IMR-90 (cell line): ENCODE data around the gene NDUFA7. TPM values are rescaled to one million over a fixed set of nuclear protein-coding genes. Genes with fewer than 3 reads are reported as not detected.

Experiments
- ATAC-seq: fragments of 200-7000 bp; cut with Tn5 transposase; 2 replicates; pipeline ENCODE4 v1.9.1; 2020; ENCODE audit warnings: low read depth, mild to moderate bottlenecking, moderate library complexity
- BruUV-seq: library from RNA; stranded (reverse); fragments of 400-500 nt; replicated peaks from 2 replicates; lab custom pipeline; 2021; lab: Mats Ljungman, UMichigan
- CTCF ChIA-PET: fragments of 300-600 bp; formaldehyde crosslinking; extraction: SDS; loops from one replicate; lab custom pipeline; 2021; ENCODE audit warnings: antibody characterized with exemption; lab: Yijun Ruan, JAX
- POLR2A ChIA-PET: fragments of 300-600 bp; sonication (Branson Sonifier 250); formaldehyde crosslinking; loops from one replicate; lab custom pipeline; 2022; ENCODE audit warnings: antibody characterized with exemption; ENCODE audit not compliant: unreplicated experiment; lab: Charles Lee
- DNase-seq: peaks from one replicate; pipeline ENCODE4 v3.0.0; 2013
- H2AFZ ChIP-seq: replicated peaks from 2 replicates; pipeline ENCODE3; 2013; ENCODE audit warnings: low read length, mild to moderate bottlenecking; ENCODE audit not compliant: poor library complexity
- H2AK5ac ChIP-seq: 2 replicates; pipeline ENCODE4 v1.6.1; 2013; ENCODE audit warnings: low read depth, low read length, inconsistent platforms
- H2AK9ac ChIP-seq: replicated peaks from 2 replicates; pipeline ENCODE3; 2013; ENCODE audit warnings: mild to moderate bottlenecking, low read depth, low read length, moderate library complexity; ENCODE audit not compliant: poor library complexity
- H2BK120ac ChIP-seq: 2 replicates; pipeline ENCODE4 v1.6.1; 2013; ENCODE audit warnings: low read depth, low read length, inconsistent platforms
- H2BK15ac ChIP-seq: 3 replicates; pipeline ENCODE4 v1.6.1; 2013; ENCODE audit warnings: low read depth, low read length, inconsistent platforms
- H2BK20ac ChIP-seq: 2 replicates; pipeline ENCODE4 v1.6.1; 2013; ENCODE audit warnings: low read depth, mild to moderate bottlenecking, inconsistent platforms, low read length, moderate library complexity
- H2BK5ac ChIP-seq: 2 replicates; pipeline ENCODE4 v1.6.1; 2013; ENCODE audit warnings: mild to moderate bottlenecking, low read depth, low read length, inconsistent platforms; ENCODE audit not compliant: poor library complexity, severe bottlenecking
- H3K14ac ChIP-seq: replicated peaks from 2 replicates; pipeline ENCODE4 v1.6.1; 2013; ENCODE audit warnings: low read depth, low read length, inconsistent platforms
- H3K18ac ChIP-seq: 2 replicates; pipeline ENCODE4 v1.6.1; 2013; ENCODE audit warnings: low read depth, low read length, control low read depth
- H3K23ac ChIP-seq: 2 replicates; pipeline ENCODE4 v1.6.1; 2013; ENCODE audit warnings: low read depth, low read length, inconsistent platforms
- H3K27ac ChIP-seq: 2 replicates; pipeline ENCODE4 v1.5.1; 2013; ENCODE audit warnings: mild to moderate bottlenecking, control low read depth, low read length; ENCODE audit not compliant: insufficient read depth
- H3K27me3 ChIP-seq: 2 replicates; pipeline ENCODE4 v1.6.1; 2013; ENCODE audit warnings: low read length; ENCODE audit not compliant: control insufficient read depth, insufficient read depth
- H3K36me3 ChIP-seq: 2 replicates; pipeline ENCODE4 v1.6.1; 2013; ENCODE audit warnings: low read length, mixed read lengths; ENCODE audit not compliant: control insufficient read depth, insufficient read depth
- H3K4ac ChIP-seq: 2 replicates; pipeline ENCODE4 v1.6.1; 2013; ENCODE audit warnings: low read depth, low read length, inconsistent platforms
- H3K4me1 ChIP-seq: 2 replicates; pipeline ENCODE4 v1.6.1; 2013; ENCODE audit warnings: low read length, mixed read lengths; ENCODE audit not compliant: control insufficient read depth, insufficient read depth
- H3K4me2 ChIP-seq: 2 replicates; pipeline ENCODE4 v1.6.1; 2013; ENCODE audit warnings: low read depth, mild to moderate bottlenecking, control low read depth, low read length, moderate library complexity
- H3K4me3 ChIP-seq: 2 replicates; pipeline ENCODE4 v1.5.1; 2013; ENCODE audit warnings: low read depth, mild to moderate bottlenecking, control low read depth, low read length, moderate library complexity; ENCODE audit not compliant: insufficient read depth
- H3K56ac ChIP-seq: 2 replicates; pipeline ENCODE4 v1.6.1; 2013; ENCODE audit warnings: low read length, inconsistent platforms; ENCODE audit not compliant: insufficient read depth; ENCODE audit errors: extremely low read depth
- H3K79me1 ChIP-seq, 2 experiments: 2 replicates each; pipeline ENCODE4 v1.6.1; 2013; ENCODE audit warnings: low read length in 2 of 2, inconsistent platforms in 1 of 2, low read depth in 1 of 2
- H3K9ac ChIP-seq: 2 replicates; pipeline ENCODE4 v1.6.1; 2013; ENCODE audit warnings: low read depth, low read length, control low read depth
- H3K9me1 ChIP-seq: 2 replicates; pipeline ENCODE4 v1.6.1; 2013; ENCODE audit warnings: low read length, inconsistent platforms; ENCODE audit not compliant: insufficient read depth
- H3K9me3 ChIP-seq: 2 replicates; pipeline ENCODE4 v1.6.1; 2013; ENCODE audit warnings: low read length; ENCODE audit not compliant: control insufficient read depth, insufficient read depth
- H4K20me1 ChIP-seq: 2 replicates; pipeline ENCODE4 v1.6.1; 2013; ENCODE audit warnings: low read length, inconsistent platforms; ENCODE audit not compliant: insufficient read depth
- H4K5ac ChIP-seq: 2 replicates; pipeline ENCODE4 v1.6.1; 2013; ENCODE audit warnings: mild to moderate bottlenecking, low read depth, low read length, control low read depth
- H4K8ac ChIP-seq, 2 experiments: 2 replicates each; pipeline ENCODE4 v1.6.1; 2013; ENCODE audit warnings: low read depth in 2 of 2, low read length in 2 of 2, control low read depth in 1 of 2, inconsistent platforms in 1 of 2
- H4K91ac ChIP-seq: 2 replicates; pipeline ENCODE4 v1.6.1; 2013; ENCODE audit warnings: low read depth, low read length, inconsistent platforms; ENCODE audit not compliant: insufficient read depth
- BHLHE40 ChIP-seq: fragments of 150-350 bp; IDR thresholded peaks from 2 replicates; pipeline ENCODE4 v1.6.1; 2016; ENCODE audit warnings: mild to moderate bottlenecking, low read depth, low read length
- CEBPB ChIP-seq: IDR thresholded peaks from 2 replicates; pipeline ENCODE4 v1.6.1; 2012; ENCODE audit warnings: low read depth, low read length, improper control_type of control experiment
- CHD1 ChIP-seq: IDR thresholded peaks from 2 replicates; pipeline ENCODE4 v1.6.1; 2012; ENCODE audit warnings: low read depth, low read length, improper control_type of control experiment
- FOS ChIP-seq: fragments of 150-350 bp; IDR thresholded peaks from 2 replicates; pipeline ENCODE4 v1.6.1; 2016; ENCODE audit warnings: low read depth, low read length
- MAFK ChIP-seq: IDR thresholded peaks from 2 replicates; pipeline ENCODE4 v1.6.1; 2012; ENCODE audit warnings: low read depth, low read length, improper control_type of control experiment
- MAZ ChIP-seq: IDR thresholded peaks from 2 replicates; pipeline ENCODE4 v1.6.1; 2012; ENCODE audit warnings: low read depth, mild to moderate bottlenecking, low read length, improper control_type of control experiment, moderate library complexity, borderline replicate concordance
- MXI1 ChIP-seq: IDR thresholded peaks from 2 replicates; pipeline ENCODE4 v1.6.1; 2012; ENCODE audit warnings: low read depth, mild to moderate bottlenecking, low read length, moderate library complexity, borderline replicate concordance
- NFE2L2 ChIP-seq: fragments of 150-350 bp; IDR thresholded peaks from 2 replicates; pipeline ENCODE4 v1.6.1; 2016; ENCODE audit warnings: low read depth, mild to moderate bottlenecking, low read length
- POLR2A ChIP-seq: IDR thresholded peaks from 2 replicates; pipeline ENCODE4 v1.6.1; 2012; ENCODE audit warnings: mild to moderate bottlenecking, low read depth, low read length
- RAD21 ChIP-seq: IDR thresholded peaks from 2 replicates; pipeline ENCODE4 v1.6.1; 2012; ENCODE audit warnings: low read length, improper control_type of control experiment
- RCOR1 ChIP-seq: IDR thresholded peaks from 2 replicates; pipeline ENCODE4 v1.6.1; 2012; ENCODE audit warnings: mild to moderate bottlenecking, low read length, improper control_type of control experiment; ENCODE audit not compliant: insufficient replicate concordance
- RFX5 ChIP-seq: IDR thresholded peaks from 2 replicates; pipeline ENCODE4 v1.8.0; 2012; ENCODE audit warnings: low read depth, mild to moderate bottlenecking, low read length, moderate library complexity
- SMC3 ChIP-seq: fragments of 150-350 bp; IDR thresholded peaks from 2 replicates; pipeline ENCODE4 v1.6.1; 2016; ENCODE audit warnings: low read depth, mild to moderate bottlenecking, antibody characterized with exemption, low read length, moderate library complexity
- WGBS, 2 experiments: methylation state at CpG; one replicate each; pipeline versions ENCODE4 v1.1.5 to v1.1.7; 2013; ENCODE audit warnings: missing lambda C conversion rate in 2 of 2; ENCODE audit not compliant: insufficient read length in 1 of 2; ENCODE audit errors: extremely low coverage in 2 of 2; 5-methylcytosine and 5-hydroxymethylcytosine counted together
- dilution Hi-C: fragments of 300-500 bp; cut with HindIII; formaldehyde crosslinking; loops from one replicate; pipeline ENCODE4 v1.14.3; 2018; ENCODE audit warnings: low sequenced_read_pairs; ENCODE audit not compliant: unreplicated experiment
- in situ Hi-C: fragments of 300-500 bp; cut with MboI; formaldehyde crosslinking; loops from 3 replicates; pipeline ENCODE4 v1.14.3; 2019; ENCODE audit warnings: low sequenced_read_pairs, inconsistent platforms, mixed read lengths
- intact Hi-C: fragments of 100-400 bp; cut with micrococcal nuclease; formaldehyde crosslinking; loops from 2 replicates; pipeline ENCODE4 v1.10.0; 2022
- polyA plus RNA-seq, 3 experiments: library from polyadenylated mRNA; depleted of rRNA; stranded (reverse); fragments of >200 nt; gene quantifications; 2 replicates each; pipeline ENCODE4 v1.2.3, GENCODE V29; 2012; ENCODE audit warnings: low replicate concordance in 1 of 3
- total RNA-seq: library from RNA; depleted of rRNA; stranded (reverse); fragments of >200 nt; gene quantifications from 2 replicates; pipeline ENCODE4 v1.2.3, GENCODE V29; 2012
- TF ChIP-seq, protein P1 (sequence below): fragments of 150-350 bp; IDR thresholded peaks from 2 replicates; pipeline ENCODE4 v1.6.1; 2017; ENCODE audit warnings: mild to moderate bottlenecking, antibody characterized with exemption, low read length, low read depth
- TF ChIP-seq, protein P2 (sequence below): fragments of 150-350 bp; IDR thresholded peaks from 2 replicates; pipeline ENCODE4 v1.6.1; 2016; ENCODE audit warnings: low read depth, mild to moderate bottlenecking, low read length, moderate library complexity, borderline replicate concordance
- TF ChIP-seq, protein P3 (sequence below): conservative IDR thresholded peaks from 2 replicates; pipeline ENCODE4 v1.5.1; 2012; ENCODE audit warnings: mild to moderate bottlenecking, low read depth, low read length, improper control_type of control experiment

NDUFA7 gene
- total and polyA plus RNA-seq, 2 of the 4 experiments (the other 2 are of a cell fraction): 20.6 to 50.7 TPM

GRCh38 chr19:8261347-8261746 is 59.8 kb downstream of the NDUFA7 start:
- ChIA-PET POLR2A (no interaction called here), CTCF (no interaction called here)
- H4K8ac ChIP-seq: no peak overlapping the region
- H3K4me2 ChIP-seq: no peak overlapping the region
- no peak for ATAC-seq
- H2BK20ac ChIP-seq: no peak overlapping the region
- no peak overlapping the region for H2AFZ ChIP-seq
- no peak overlapping the region for H4K5ac ChIP-seq
- 100% methylated on average over 4 of the region's 9 CpGs; no CpG with 5 or more reads in 1 of the 2 experiments for WGBS, 2 experiments
- intact Hi-C loops (loop anchor here (10.0 kb wide), 1 partner anchor 323 kb away; no protein-coding TSS in a partner anchor), dilution Hi-C loops (no loop called here), in situ Hi-C loops (no loop called here)
- H3K27me3 ChIP-seq: no peaks in the 10 kb centered on the region
- H3K14ac ChIP-seq: no peak overlapping the region
- no peak overlapping the region for H3K4ac ChIP-seq
- no peak overlapping the region for H2BK120ac ChIP-seq
- no peaks in the 10 kb centered on the region for H3K9me1 ChIP-seq
- no peaks in the 10 kb centered on the region for H4K20me1 ChIP-seq
- H3K9me3 ChIP-seq: no peaks in the 10 kb centered on the region
- no peak overlapping the region for H3K4me3 ChIP-seq
- TF ChIP-seq, protein P1, sequence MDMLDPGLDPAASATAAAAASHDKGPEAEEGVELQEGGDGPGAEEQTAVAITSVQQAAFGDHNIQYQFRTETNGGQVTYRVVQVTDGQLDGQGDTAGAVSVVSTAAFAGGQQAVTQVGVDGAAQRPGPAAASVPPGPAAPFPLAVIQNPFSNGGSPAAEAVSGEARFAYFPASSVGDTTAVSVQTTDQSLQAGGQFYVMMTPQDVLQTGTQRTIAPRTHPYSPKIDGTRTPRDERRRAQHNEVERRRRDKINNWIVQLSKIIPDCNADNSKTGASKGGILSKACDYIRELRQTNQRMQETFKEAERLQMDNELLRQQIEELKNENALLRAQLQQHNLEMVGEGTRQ: no peak
- TF ChIP-seq MAFK (no peak), NFE2L2 (no peak), CEBPB (no peak), FOS (no peak), MXI1 (no peak), CHD1 (no peak), BHLHE40 (no peak), RAD21 (no peak), RFX5 (no peak), POLR2A (no peak), RCOR1 (no peak), SMC3 (no peak), MAZ (no peak)
- TF ChIP-seq, protein P2, sequence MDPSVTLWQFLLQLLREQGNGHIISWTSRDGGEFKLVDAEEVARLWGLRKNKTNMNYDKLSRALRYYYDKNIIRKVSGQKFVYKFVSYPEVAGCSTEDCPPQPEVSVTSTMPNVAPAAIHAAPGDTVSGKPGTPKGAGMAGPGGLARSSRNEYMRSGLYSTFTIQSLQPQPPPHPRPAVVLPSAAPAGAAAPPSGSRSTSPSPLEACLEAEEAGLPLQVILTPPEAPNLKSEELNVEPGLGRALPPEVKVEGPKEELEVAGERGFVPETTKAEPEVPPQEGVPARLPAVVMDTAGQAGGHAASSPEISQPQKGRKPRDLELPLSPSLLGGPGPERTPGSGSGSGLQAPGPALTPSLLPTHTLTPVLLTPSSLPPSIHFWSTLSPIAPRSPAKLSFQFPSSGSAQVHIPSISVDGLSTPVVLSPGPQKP: no peak
- TF ChIP-seq, protein P3, sequence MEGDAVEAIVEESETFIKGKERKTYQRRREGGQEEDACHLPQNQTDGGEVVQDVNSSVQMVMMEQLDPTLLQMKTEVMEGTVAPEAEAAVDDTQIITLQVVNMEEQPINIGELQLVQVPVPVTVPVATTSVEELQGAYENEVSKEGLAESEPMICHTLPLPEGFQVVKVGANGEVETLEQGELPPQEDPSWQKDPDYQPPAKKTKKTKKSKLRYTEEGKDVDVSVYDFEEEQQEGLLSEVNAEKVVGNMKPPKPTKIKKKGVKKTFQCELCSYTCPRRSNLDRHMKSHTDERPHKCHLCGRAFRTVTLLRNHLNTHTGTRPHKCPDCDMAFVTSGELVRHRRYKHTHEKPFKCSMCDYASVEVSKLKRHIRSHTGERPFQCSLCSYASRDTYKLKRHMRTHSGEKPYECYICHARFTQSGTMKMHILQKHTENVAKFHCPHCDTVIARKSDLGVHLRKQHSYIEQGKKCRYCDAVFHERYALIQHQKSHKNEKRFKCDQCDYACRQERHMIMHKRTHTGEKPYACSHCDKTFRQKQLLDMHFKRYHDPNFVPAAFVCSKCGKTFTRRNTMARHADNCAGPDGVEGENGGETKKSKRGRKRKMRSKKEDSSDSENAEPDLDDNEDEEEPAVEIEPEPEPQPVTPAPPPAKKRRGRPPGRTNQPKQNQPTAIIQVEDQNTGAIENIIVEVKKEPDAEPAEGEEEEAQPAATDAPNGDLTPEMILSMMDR: no peak
- DNase-seq: no peak
- H3K79me1 ChIP-seq: no peaks in the 10 kb centered on the region
- no peak overlapping the region for H3K9ac ChIP-seq
- no peaks in the 10 kb centered on the region for H3K36me3 ChIP-seq
- no peaks in the 10 kb centered on the region for H3K4me1 ChIP-seq
- H2AK5ac ChIP-seq: no peak overlapping the region
- no peak overlapping the region for H3K56ac ChIP-seq
- no peak overlapping the region for H2AK9ac ChIP-seq
- no peak overlapping the region for H3K23ac ChIP-seq
- H3K27ac ChIP-seq: no peak overlapping the region
- H3K18ac ChIP-seq: no peak overlapping the region
- no peak overlapping the region for H2BK5ac ChIP-seq
- BruUV-seq: no TSS peak
- no peak overlapping the region for H4K91ac ChIP-seq
- H2BK15ac ChIP-seq: no peak overlapping the region
